Measurements from ENCODE around the gene TSHZ2. TPM values are rescaled to one million over a fixed set of nuclear protein-coding genes. Genes with fewer than 3 reads are reported as not detected.

TSHZ2 gene
- polyA plus RNA-seq, 1 donor from 2014 or later: 4.6 TPM

- no peaks in the 10 kb centered on the region for H4K20me1 ChIP-seq (ENCODE audit: insufficient read depth)
- no peak overlapping the region for H3K4me2 ChIP-seq (ENCODE audit: low read length)
- H3K27me3 ChIP-seq (ENCODE audit: insufficient read depth, low read depth, low read length): no peaks in the 10 kb centered on the region
- H3K9ac ChIP-seq (ENCODE audit: low read length): no peak overlapping the region
- no peak overlapping the region for H3K27ac ChIP-seq (ENCODE audit: low read length)
- no peaks in the 10 kb centered on the region for H3K36me3 ChIP-seq (ENCODE audit: insufficient read depth, low read length)
- H3K9me2 ChIP-seq (ENCODE audit: insufficient read depth, low read length): no peaks in the 10 kb centered on the region
- TF ChIP-seq POLR2AphosphoS5 (IDR thresholded peaks at IDR 0.05): no peak
- H2AFZ ChIP-seq (ENCODE audit: low read depth, low read length): no peak overlapping the region
- H3K4me3 ChIP-seq (ENCODE audit: low read length): no peak overlapping the region
- no peaks in the 10 kb centered on the region for H3K9me3 ChIP-seq (ENCODE audit: low read length)
- H3F3A ChIP-seq (ENCODE audit: insufficient read depth, low read length, poor library complexity, severe bottlenecking): no peaks in the 10 kb centered on the region
- no peaks in the 10 kb centered on the region for H3K79me2 ChIP-seq (replicated peaks; ENCODE audit: insufficient read depth, low read length)
These were observed 57.9 kb downstream of the TSHZ2 start for GRCh38 chr20:53030061-53030460.

GRCh38 chr20:53032046-53032445 is 59.9 kb downstream of the TSHZ2 start:
- Histone ChIP-seq H3K9me2 (ENCODE audit: insufficient read depth, low read length) (no peaks in the 10 kb centered on the region), H3K27me3 (ENCODE audit: insufficient read depth, low read depth, low read length) (no peaks in the 10 kb centered on the region), H3K36me3 (ENCODE audit: insufficient read depth, low read length) (no peaks in the 10 kb centered on the region), H3K4me2 (ENCODE audit: low read length) (no peak overlapping the region), H3K9ac (ENCODE audit: low read length) (no peak overlapping the region), H4K20me1 (ENCODE audit: insufficient read depth) (no peaks in the 10 kb centered on the region), H2AFZ (ENCODE audit: low read depth, low read length) (no peak overlapping the region), H3K79me2 (replicated peaks; ENCODE audit: insufficient read depth, low read length) (no peaks in the 10 kb centered on the region), H3K4me3 (ENCODE audit: low read length) (no peak overlapping the region), H3F3A (ENCODE audit: insufficient read depth, low read length, poor library complexity, severe bottlenecking) (no peaks in the 10 kb centered on the region), H3K9me3 (ENCODE audit: low read length) (no peaks in the 10 kb centered on the region), H3K27ac (ENCODE audit: low read length) (no peak overlapping the region)
- no peak for TF ChIP-seq SMC3 (conservative IDR thresholded peaks at IDR 0.05; ENCODE audit: poor library complexity)
- no peak for TF ChIP-seq TAF1 (IDR thresholded peaks at IDR 0.05; ENCODE audit: low read depth)
- no peak for TF ChIP-seq EP300 (conservative IDR thresholded peaks at IDR 0.05; ENCODE audit: poor library complexity, severe bottlenecking)
- TF ChIP-seq CTCF (IDR thresholded peaks at IDR 0.05; ENCODE audit: poor library complexity, severe bottlenecking): no peak
- no peak for TF ChIP-seq EZH2 (IDR thresholded peaks at IDR 0.05; ENCODE audit: borderline replicate concordance, insufficient read depth, low read length, poor library complexity, severe bottlenecking)
- no peak for TF ChIP-seq REST (IDR thresholded peaks at IDR 0.05; ENCODE audit: borderline replicate concordance)
- no peak for TF ChIP-seq MXI1 (conservative IDR thresholded peaks at IDR 0.05; ENCODE audit: poor library complexity, severe bottlenecking)
- no peak for TF ChIP-seq RAD21 (conservative IDR thresholded peaks at IDR 0.05)
- TF ChIP-seq POLR2AphosphoS5 (IDR thresholded peaks at IDR 0.05): no peak

GRCh38 chr20:53032478-53032932 is 60.3 kb downstream of the TSHZ2 start:
- Histone ChIP-seq H3K9me3 (ENCODE audit: low read length) (no peaks in the 10 kb centered on the region), H3K9ac (ENCODE audit: low read length) (no peak overlapping the region), H3F3A (ENCODE audit: insufficient read depth, low read length, poor library complexity, severe bottlenecking) (no peaks in the 10 kb centered on the region), H4K20me1 (ENCODE audit: insufficient read depth) (no peaks in the 10 kb centered on the region), H3K4me3 (ENCODE audit: low read length) (no peak overlapping the region), H3K4me2 (ENCODE audit: low read length) (no peak overlapping the region), H3K79me2 (replicated peaks; ENCODE audit: insufficient read depth, low read length) (no peaks in the 10 kb centered on the region), H3K9me2 (ENCODE audit: insufficient read depth, low read length) (no peaks in the 10 kb centered on the region), H3K36me3 (ENCODE audit: insufficient read depth, low read length) (no peaks in the 10 kb centered on the region), H3K27me3 (ENCODE audit: insufficient read depth, low read depth, low read length) (no peaks in the 10 kb centered on the region), H2AFZ (ENCODE audit: low read depth, low read length) (no peak overlapping the region), H3K27ac (ENCODE audit: low read length) (no peak overlapping the region)
- no peak for TF ChIP-seq EZH2 (IDR thresholded peaks at IDR 0.05; ENCODE audit: borderline replicate concordance, insufficient read depth, low read length, poor library complexity, severe bottlenecking)
- no peak for TF ChIP-seq SMC3 (conservative IDR thresholded peaks at IDR 0.05; ENCODE audit: poor library complexity)
- no peak for TF ChIP-seq EP300 (conservative IDR thresholded peaks at IDR 0.05; ENCODE audit: poor library complexity, severe bottlenecking)
- TF ChIP-seq RAD21 (conservative IDR thresholded peaks at IDR 0.05): no peak
- TF ChIP-seq TAF1 (IDR thresholded peaks at IDR 0.05; ENCODE audit: low read depth): no peak
- no peak for TF ChIP-seq POLR2AphosphoS5 (IDR thresholded peaks at IDR 0.05)
- TF ChIP-seq MXI1 (conservative IDR thresholded peaks at IDR 0.05; ENCODE audit: poor library complexity, severe bottlenecking): no peak
- no peak for TF ChIP-seq CTCF (IDR thresholded peaks at IDR 0.05; ENCODE audit: poor library complexity, severe bottlenecking)
